HG02678 (cell line): ENCODE results near the gene TIAM1.
A peak's percentile ranks its signal among the peaks of the same experiment; 100 is the strongest.

Experiments used
- ATAC-seq: cut with Tn5 transposase; IDR thresholded peaks from one replicate; pipeline ENCODE4 v1.9.1; 2021; ENCODE audit warnings: mild to moderate bottlenecking, moderate library complexity; ENCODE audit not compliant: unreplicated experiment

Gene TIAM1

DNA sequence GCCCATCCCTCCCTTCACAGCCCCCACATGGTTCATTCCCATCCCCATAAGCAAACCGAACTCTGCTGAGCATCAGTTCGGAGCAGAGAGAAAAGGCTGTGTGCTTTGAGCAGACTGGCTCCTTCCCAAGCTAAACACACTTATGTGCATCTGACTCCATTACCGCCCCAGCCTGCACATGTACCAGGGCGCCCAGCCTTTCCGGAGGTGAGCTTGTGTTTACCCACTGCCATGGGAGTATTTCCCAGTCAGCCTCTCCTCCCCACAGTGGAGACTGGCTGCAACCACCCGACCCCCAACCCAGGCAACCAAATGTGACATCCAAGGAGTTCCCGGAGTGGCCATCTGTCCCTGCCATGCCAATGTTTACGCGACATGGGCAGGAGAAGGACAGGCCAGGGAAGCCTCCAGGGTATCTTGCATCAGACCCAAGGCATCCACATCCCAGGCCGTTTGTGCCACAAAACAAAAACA is 9.4 kb downstream of the TIAM1 start:
- no peak for ATAC-seq

DNA sequence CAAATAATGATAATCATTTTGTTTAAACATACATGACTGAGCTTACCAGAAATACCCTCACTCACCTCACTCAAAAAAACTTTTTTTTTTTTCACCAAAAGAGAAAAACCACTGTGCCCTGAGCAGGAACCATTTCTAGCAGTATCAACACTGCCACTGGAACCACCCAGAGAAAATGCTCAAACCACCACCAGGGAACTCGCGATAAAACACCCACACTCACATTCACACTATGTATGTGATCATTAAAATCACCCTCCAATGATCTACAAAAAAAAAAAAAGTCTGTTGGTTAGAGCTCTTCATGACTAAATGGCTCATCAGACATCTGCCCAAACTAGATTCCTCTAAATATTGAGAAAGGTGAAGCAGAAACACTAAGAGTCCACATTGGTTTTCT is 11.5 kb downstream of the TIAM1 start:
- ATAC-seq, result no peak

DNA sequence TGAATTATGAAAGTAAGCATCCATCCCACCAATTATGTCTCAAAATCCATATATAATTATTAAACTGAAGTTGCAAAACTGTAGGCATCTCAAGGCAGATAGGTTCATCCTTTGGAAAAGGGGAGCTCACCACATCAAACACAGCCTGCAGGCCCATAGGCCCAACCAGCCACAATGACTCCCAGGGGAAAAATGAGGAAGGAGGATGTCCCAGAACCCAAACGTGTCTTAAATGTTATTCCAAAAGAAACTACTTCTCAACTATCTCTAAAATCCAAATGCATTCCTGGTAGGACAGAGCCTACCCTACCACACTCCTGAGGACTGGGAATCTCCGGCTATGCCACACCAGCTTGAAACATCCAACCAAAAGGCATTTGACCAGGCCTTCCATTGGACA is 12.8 kb downstream of the TIAM1 start:
- ATAC-seq, result no peak

DNA sequence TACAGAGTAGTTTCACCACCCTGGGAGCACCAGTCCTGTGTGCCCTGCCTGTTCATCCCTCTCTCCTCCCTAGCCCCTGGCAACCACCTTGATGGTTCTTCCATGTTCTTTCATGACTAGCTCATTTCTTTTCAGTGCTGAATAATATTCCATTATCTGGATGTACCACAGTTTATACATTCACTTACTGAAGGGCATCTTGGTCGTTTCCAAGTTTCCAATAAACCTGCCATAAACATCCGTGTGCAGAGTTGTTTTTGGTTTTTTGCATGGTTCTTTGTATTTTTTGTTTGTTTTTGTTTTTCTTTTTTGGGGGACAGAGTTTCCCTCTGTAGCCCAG is 13.9 kb downstream of the TIAM1 start:
- ATAC-seq, result no peak

DNA sequence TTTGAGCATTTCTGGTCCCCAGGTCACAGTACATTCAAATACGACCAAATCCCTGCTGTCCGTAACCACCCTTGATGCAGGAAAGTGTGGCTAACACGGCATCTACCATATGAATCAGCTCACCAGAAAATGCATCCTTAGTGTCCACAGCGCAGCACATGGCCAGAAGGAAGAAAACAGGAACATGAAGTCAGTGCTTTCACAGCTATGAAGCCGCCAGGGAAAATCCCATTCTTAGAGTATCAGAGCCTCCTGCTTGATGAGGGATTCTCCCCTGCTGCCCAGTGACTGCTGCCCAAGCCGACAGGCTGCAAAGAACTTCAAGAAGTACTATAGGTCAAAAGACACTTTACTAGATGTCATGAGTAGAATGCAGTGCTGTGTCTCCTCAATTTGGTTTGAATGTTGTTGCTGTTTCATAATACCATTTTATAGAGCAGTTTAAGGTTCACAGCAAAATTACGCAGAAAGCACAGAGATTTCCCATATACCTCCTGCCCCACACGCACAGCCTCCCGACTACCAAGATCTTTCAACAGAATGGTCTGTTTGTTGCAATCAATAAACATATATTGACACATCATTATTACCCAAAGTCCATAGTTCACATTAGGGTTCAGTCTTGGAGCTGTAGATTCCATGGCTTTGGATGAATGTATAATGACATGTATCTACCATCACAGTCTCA is 14.5 kb downstream of the TIAM1 start:
- ATAC-seq, result no peak

DNA sequence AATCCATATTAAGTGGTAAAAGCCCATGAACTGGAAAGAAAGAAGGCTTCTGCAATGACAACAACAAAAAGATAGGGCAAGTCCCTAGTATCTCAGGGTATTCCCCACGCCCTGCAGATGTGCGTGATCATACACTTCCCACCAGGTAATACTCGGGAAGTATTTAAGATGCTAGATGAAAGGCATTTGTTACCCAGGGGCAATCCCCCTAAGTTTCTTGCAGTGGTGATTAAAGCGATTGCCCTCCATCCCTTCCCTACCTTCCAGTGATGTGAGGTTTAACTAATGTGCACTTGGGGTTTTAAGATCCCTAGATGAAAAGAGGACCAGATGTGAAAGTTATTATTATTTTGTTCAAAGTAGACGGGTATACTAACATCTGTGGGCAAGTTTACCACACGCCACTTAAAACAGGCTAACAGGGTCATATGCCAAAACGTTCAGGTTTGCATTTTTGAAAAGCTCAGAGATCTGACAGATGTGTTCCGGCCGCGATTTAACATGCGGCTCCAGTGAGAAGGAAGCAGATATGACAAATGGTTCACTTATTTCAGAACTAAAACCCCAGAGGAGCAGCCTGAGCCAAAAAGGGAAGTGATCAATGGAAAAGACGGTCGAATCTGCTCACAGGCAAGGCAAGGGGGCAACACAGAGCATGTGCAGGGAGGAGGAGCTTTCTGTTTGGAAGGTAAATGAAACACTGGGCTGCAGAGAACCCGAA is 17.4 kb downstream of the TIAM1 start:
- ATAC-seq, result peak; percentile 95

DNA sequence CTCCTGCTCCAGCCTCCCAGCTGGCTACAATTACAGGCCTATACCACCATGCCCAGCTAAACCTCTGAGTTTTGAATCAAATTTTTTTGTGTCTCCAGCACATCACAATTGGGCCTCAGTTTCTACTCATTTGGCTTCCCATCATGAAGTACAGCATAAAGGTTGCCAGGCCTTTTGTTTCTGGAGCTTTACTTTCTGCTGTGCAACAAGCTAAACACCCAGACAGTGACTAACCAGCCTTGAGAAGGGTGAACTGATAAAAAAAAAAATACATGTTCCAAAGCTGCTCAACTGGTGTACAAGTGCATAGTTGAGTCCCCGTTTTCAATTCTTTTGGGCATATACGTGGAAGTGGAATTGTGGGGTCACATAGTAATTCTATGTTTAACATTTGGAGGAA is 25.1 kb downstream of the TIAM1 start:
- no peak for ATAC-seq

DNA sequence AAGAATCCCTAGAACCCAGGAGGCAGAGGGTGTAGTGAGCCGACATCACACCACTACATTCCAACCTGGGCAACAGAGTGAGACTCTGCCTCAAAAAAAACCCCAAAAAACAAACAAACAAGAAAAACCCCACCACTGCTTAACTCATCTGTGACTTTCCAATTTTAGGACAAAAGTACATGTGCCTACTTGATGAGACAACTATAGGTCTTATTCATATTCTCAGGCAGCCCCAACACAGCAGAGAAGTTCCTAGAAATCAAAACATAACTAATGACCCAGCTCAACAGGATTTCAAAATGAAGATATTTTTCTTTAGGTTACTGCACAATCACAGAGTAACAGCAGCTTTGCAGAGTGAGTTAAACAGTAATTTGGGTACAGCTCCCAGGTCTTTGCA is 26.4 kb downstream of the TIAM1 start:
- no peak for ATAC-seq

DNA sequence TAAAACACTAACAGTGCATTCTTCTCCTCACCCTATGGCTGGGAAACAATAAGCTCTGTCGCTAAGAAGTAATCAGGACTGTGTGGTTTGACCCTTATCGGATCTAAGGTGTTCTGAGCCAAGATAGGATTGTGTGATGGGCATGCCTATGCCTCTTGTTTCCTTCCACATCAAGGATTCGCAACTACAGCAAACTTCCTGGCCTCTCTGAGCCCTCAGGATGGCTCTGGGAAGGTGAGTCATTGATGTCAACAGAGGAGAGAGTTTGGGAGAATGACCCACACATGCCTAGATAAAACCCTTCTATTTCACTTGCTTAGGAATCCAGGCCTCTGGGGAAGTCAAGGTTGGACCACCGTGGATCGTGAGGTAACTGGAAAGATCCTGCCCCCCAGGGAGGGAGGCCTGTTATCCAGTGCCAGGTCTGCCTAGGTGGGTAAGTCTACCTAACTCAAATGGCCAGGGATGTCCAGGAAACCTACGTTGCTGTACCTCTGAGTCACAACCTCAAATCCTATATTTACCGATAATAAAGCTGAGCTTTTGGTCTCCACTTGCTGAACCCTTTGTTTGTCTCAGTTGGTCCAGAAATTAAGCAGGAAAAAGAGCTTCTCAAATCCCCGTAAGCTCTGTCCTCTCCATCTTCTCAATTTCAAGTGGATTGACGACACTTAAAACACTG is 27.4 kb downstream of the TIAM1 start:
- ATAC-seq, result no peak

DNA sequence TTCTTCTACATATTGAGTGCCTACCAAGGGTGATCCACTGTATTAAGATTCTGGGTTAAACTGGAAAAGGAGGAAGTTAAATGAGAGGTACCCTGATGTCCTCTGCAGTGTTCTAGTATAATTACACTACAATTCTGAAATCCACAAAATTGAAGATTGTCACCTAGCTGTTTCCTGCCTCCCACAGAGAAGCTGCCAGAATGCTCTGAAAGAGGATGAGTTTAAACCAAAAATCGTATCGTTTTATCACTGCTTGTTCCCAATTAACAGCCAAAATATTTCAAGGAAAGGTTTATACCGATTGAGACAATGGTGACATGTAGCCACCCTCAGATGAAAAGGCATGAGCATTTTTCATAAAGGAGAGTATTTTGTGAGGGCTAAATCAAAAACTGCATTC is 28.0 kb downstream of the TIAM1 start:
- ATAC-seq, result no peak

DNA sequence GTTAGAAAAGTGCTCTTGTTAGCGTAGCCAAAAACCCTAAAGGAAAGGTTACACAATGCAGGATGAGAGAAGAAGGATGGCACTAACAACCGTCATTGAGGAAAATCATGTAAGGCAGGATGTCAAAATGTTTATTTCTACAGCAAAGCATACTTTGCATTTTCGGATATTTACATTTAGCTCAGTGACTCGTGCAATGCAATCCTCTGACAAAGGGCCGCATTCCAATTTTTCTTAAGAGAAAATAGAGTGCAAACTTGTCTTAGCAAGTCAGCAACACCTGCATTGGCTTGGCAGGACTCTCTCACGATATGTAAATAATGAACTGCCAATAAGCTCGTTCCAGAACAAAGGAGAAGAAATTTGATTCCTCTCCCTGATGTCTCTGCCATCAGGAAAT is 33.3 kb downstream of the TIAM1 start:
- no peak for ATAC-seq

DNA sequence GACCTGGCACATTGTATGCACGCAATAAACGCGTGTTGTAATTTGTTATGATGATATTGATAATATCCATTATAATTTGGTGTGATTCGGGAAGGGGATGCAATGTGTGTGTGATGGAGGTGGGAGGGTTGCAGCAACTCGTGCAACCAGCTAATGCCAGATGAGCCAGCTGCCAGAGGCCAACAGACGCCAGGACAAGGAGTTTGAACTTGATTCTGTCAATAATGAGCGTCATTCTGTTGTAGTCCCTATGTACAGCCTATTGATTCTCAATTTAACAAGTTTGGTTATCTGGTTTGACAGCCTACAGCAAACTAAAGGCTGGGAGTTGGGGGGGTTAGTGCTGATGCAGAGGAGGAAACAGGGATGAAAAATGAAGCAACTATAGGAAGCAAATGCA is 35.5 kb downstream of the TIAM1 start:
- no peak for ATAC-seq

DNA sequence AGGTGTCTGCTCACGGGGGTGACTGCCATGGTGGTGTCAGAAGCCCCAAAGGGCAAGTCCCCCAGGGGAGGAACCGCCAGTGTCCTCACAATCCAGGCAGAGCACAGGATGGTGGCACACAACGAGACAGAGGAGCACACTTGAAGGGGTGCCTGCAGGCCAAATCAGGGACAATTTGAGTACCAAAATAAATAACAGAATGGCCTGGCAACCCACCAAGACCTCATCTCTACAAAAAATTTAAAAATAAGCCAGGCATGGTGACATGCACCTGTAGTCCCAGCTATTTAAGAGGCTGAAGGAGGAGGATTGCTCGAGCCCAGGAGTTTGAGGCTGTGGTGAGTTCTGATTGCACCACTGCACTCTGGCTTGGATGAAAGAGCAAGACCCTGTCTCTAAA is 38.2 kb downstream of the TIAM1 start:
- ATAC-seq, result no peak

DNA sequence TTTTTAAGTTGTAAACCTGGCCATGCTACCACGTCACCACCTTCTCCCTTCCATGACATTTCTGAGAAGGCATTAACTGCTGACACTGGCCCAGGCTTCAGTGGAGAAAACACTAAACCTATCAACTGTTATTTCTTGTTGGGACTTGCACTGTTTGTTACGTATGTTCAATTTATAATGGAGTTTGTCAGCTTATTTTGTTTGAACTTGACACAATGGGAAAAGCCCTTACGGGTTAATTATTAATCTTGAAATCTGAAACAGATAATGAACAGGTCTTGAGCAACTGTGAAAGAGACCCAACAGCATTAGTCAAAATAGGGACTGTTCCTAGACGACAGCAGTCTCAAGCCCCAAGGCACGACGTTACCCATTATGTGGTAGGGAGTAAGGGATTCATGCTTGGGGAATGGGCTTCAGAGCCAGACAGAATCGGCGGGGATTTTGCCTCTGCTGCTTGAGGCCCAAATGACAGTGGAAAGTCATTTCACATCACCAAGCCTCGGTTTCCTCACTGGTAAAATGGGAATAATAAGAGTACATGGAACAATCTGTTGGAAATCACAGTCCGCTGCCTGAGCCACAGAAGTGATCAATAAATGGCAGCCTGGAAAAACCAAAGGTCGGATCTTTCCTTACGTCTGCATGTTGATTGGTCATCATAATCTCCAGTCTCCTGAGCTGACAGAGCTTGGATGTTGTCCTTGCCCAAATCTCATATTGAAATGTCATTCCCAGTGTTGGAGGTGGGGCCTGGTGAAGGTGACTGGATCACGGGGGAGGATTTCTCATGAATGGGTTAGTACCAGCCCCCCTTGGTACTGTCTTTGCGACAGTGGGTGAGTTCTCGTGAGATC is 44.5 kb downstream of the TIAM1 start:
- ATAC-seq, result peak; percentile 67

DNA sequence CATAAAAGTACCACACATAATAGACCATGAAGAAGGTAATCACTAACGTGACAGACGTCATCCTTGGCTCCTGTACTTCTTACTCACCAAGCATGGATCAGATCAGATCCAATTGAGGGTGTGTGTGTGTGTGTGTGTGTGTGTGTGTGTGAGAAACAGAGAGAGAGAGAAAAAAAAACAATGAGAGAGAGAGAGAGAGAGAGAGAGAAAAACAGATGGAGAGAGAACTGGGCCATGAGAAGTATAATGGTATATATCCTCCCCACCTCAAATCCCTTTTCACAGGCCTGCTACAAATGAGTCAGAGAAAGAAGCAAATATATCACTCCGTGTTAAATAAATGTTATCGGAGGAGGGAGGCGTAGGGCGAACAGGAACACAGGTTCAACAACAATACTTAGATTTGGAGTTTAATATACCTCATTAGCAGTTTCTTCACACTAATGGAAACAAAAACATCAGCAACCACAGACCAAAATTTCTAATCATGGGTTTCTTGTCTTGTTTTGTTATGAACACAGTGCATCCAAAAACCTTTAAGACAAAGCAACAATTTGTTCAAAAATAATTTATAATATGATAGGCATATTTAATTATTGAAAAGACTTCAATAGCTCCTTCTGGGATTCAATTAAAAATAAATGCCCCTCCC is 45.3 kb downstream of the TIAM1 start:
- ATAC-seq, result no peak

DNA sequence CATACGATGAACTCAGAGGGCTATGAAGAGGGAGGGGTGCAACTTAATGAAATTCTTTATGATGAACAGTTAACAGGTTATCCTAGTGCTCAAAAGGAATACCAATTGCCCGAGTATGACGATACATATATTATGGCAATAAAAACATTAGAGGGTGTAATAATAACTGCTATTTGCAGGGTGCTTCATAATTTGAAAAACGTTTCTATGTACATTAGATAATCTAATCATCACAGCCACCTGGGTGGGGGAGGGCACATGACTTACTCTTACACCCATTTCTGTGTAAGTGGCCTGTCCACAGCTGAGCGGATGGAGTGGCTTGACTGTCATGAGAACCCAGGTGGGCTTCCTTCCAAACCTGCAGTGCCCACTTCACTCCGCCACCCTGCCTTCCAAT is 46.3 kb downstream of the TIAM1 start:
- no peak for ATAC-seq

DNA sequence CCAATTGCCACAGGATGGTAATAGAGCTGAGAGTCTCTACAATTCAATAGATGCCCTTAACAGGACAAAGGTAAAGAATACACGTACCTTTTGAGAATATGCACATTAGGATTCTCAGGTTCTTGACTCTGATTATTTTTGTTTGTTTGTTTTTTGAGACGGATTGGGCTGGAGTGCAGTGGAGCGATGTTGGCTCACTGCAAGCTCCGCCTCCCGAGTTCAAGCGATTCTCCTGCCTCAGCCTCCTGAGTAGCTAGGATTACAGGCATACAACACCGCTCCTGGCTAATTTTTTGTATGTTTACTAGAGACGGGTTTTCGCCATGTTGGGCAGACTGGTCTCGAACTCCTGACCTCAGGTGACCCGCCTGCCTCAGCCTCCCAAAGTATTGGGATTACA is 48.4 kb downstream of the TIAM1 start:
- no peak for ATAC-seq

DNA sequence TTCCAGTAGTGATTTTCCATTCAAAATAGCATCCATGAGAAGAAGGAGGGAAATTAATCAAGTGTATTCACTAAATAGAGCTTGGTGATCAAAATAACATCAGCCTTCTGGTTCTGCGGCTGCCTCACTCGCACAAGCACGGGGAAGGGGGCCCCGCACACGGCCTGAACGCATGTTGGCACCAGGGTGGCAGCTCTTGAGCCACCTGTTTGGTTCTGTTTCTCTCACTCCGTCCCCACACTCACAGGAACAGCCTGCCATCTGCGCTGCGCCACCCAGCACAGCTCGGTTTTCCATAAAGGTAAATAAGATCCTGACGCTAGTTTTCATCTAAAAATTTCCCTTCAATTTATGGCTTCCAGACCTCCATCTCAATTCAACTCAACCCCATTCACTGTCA is 49.4 kb downstream of the TIAM1 start:
- no peak for ATAC-seq

DNA sequence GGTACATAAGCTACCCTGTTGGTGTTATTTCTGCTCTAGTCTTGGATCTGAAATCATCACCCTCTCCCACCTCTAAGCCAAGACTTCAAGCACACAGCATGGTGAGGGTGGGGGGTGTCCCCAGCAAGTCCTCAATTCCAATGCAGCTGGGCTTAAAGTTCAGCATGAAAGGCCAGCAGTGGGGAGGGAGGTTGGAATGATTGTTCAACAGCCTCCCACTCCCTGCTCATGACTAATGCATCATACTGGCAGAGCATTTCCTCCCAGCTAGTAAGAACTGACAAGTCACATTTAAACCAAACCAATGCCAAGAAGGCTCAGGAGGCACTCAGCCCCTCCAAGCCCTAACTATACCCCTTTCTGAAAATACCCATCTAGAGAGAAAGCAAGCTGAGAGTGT is 50.1 kb downstream of the TIAM1 start:
- ATAC-seq, result no peak

DNA sequence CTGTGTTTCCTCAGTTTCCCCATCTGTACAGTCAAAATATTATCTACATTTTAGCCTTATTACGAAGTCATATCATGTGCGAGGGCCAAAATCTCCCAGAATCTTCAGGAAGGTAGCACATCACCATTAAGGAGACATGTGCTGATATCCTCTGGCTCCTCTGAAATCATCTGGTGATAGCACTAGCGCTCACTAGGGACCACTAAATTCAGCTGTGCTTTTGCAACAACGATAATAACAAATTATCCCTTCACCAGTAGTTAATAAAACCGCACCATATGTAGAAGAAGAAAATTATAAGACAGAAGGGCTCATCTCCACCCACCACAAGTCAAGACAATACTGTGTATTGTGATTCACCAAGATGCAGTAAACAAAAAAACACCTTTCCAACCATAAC is 53.3 kb downstream of the TIAM1 start:
- no peak for ATAC-seq

DNA sequence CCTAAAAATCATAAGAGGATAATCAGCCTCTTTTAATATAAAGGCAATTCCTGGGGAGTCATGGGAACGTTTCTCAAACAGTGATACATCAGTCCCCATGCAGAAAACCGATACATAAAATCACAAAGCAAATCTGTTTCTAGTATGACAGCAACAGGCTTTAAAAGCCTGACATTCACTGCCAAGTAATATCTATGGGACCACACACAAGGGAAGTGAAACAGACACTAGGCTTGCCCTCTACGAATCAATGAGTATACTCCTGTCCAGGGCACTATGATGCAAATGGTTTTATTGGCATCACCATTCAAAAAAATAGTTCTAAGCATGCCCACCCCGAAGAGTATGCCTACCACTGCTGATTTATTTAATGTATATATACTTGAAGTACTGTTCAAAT is 54.4 kb downstream of the TIAM1 start:
- no peak for ATAC-seq
